ENCODE results near the gene SLC34A1.

SLC34A1 gene

DNA sequence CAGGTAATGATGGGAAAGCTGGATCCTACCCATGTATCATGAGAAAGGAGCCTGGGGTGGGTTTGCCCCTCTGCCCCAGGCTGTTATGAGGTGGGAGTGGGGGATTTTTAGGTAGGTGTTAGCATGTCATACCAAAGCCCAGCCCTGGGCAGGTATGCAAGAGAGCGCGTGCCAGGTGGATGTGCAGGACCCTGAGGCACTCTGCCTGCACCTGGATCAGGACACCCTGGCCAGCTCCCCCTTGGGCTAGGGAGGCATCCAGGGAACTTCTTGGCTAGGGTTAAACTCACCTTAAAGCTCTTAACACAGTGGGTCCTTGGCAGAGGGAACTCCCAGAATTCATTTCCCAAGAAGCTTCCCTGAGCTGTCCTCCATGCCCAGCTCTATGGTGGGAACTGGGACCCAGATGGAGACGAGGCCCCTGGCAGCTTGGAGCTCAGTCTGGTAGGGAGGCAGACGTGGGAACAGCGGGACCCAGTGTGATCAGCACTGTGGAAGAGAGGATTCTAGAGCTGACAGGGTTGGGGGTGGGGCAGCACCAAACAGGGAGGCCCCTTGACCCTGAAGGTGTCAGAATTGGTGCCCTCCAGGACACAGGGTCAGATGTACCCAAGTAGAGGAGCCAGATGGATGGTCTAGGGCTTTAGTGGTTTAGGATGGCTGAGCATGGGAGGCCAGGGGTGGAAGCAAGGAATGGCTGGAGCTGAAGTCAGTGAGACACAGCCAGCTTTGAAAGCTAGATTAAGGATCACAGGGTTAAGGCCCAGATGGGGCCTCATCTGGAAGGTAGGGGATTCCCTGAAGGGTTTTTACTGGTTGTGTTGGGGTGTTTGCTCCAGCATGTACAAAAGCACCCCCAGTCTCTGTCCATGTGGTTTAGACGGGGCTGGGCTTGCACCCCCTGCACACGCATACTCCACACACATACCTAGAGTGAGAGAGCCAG is 60.1 kb downstream of the SLC34A1 start:
- in situ Hi-C loops (cut with MboI; ENCODE audit: low sequenced_read_pairs) = no loop called here

DNA sequence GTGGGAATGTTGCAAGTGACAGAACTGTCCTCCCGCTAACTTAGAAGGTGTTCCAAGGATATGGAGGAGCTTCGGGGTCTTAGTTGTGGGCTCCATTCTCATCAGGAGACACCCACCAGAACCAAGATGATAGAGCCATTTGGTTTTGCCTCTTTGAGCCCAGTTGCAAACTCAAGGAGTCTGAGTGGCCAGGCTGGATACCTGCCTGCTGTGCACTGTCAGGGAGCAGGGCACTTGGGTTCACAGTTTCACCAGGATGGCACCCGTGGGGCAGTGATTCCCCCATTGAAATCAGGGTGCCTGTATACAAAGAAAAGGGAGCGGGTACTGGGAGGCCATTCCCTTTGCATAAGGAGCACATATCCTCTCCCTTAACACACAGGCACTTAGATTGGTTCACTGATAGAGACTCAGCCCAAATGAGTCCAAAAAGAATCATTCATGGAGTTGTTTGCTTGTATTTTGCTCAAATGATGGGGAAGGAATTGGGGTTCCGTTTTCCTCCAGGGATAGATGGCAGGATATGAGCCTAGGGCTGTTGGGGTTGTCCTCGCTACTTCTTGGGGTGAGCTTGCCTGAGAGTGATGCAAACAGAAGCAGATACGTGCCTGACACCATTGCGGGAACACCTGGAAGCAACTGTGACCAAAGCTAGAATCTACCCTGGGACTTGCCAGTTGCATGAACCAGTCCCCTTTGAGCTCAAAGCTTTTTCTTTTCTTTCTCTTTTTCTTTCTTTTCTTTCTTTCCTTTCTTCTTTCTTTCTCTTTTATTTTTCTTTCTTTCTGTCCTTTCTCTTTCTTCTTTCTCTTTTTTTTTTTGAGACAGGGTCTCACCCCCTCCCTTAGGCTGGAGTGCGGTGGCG is 61.0 kb downstream of the SLC34A1 start:
- in situ Hi-C loops (cut with MboI; ENCODE audit: low sequenced_read_pairs) = no loop called here

DNA sequence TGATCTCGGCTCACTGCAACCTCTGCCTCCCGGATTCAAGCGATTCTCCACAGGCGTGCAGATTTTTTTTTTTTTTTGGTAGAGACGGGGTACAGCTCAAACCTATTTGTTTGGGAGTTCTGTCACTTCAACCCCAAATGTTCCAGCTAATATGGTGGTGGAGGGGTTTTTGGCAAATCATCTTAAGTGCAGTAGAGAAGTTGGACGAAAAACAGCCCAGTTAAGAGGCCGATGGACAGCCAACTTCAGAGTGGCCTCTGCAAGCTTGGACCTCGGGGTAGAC is 61.6 kb downstream of the SLC34A1 start:
- in situ Hi-C loops (cut with MboI; ENCODE audit: low sequenced_read_pairs) = no loop called here

- in situ Hi-C loops (cut with MboI; ENCODE audit: low sequenced_read_pairs) = no loop called here
These were observed 62.2 kb downstream of the SLC34A1 start, which contains the start of gene PRR7 for GRCh38 chr5:177446200-177447065. TSS of gene PRR7 (plus strand) at chr5:177446814. CDS start at chr5:177455068, 8,254 bp downstream.

DNA sequence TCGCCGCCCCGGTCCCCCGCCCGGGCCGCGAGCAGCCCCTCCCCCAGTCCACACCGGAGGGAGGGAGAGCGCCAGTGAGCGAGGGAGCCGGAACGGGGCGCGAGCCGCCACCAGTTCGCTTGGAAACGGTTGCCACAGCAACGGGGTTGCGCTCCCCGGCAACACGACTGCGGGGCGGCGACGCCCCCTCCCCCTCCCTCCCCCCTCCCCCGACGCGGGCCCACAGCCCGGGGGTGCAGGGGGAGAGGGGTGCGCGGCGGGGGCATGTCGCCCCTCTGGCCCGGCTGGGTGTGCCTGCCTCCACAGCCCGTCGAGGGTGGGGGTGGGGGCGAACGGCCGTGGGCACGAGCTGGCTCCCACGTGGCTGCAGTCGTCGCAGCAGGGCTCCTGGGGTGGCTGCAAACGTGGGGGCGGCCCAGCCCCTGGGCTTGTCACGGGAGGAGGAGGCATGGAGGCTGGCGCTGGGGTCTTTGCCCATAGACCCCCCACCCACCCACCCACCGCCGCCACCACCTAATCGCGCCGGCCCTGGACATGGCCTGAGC is 62.9 kb downstream of the SLC34A1 start:
- in situ Hi-C loops (cut with MboI; ENCODE audit: low sequenced_read_pairs) = no loop called here

DNA sequence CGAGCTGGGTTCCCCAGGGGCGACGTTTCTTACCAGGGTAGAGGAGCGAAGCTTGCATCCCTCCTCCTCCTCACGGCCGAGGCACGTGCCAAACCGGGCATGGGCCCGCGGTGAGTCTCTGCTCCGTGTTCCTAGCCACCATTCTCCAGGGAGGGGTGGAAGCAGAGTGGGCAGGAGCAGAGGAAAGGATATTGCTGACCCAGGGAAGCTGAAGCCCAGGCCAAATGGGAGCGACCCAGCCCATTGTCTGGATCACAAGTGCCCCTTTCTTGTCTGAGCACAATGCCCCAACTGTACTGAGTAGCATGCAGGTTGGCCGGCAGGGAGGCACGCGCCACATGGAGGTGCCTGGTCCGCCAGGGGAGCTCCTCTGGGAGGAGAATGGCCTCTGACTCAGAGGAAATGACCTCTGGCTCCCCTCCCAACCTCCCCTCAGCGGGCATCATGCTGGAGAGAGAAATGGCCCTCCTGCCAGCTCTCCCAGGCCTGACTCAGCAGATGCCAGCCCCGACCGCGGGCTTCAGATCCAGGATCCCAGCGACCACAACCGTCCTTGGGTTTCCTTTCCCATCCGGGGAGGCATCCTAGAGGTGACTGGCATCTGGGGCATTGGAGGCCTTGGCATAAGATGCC is 63.5 kb downstream of the SLC34A1 start:
- in situ Hi-C loops (cut with MboI; ENCODE audit: low sequenced_read_pairs) = no loop called here

Measured in HL-60/S4 treated with phorbol 12-myristate 13-acetate at 8.2 ng/mL for 4 days and 3 days (cell line).